ENCODE data around the gene SETD1B.

The SETD1B gene

GRCh38 chr12:121807642-121808347 is 4.0 kb downstream of the SETD1B start:
- no peak for DNase-seq

DNA sequence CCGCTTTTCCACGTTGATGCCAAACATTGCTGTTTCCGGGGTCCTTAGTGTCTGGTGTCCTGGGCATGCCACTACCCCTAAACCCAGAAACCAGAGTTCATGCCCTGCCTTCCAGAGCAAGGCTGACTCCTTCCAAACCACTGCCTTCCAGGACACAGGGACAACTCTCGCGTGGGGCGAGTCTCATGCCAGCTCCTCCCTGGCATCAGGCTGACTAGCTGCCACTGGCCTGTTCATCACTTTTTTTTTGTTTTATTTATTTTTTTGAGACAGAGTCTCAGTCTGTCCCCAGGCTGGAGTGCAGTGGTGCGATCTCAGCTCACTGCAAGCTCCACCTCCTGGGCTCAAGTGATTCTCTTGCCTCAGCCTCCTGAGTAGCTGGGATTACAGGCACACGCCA is 4.8 kb downstream of the SETD1B start:
- DNase-seq: no peak

GRCh38 chr12:121809712-121810116 is 5.9 kb downstream of the SETD1B start:
- no peak for DNase-seq

DNA sequence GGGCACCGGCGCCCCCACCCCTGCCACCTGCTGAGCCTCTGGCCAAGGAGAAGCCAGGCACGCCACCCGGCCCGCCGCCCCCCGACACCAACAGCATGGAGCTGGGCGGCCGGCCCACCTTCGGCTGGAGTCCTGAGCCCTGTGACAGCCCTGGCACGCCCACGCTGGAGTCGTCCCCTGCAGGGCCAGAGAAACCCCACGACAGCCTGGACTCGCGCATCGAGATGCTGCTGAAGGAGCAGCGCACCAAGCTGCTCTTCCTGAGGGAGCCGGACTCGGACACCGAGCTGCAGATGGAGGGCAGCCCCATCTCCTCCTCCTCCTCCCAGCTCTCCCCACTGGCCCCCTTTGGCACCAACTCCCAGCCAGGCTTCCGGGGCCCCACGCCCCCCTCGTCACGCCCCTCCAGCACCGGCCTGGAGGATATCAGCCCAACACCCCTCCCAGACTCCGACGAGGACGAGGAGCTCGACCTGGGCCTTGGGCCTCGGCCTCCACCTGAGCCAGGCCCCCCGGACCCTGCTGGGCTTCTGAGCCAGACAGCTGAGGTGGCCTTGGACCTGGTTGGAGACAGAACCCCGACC is 6.5 kb downstream of the SETD1B start:
- DNase-seq: no peak

DNA sequence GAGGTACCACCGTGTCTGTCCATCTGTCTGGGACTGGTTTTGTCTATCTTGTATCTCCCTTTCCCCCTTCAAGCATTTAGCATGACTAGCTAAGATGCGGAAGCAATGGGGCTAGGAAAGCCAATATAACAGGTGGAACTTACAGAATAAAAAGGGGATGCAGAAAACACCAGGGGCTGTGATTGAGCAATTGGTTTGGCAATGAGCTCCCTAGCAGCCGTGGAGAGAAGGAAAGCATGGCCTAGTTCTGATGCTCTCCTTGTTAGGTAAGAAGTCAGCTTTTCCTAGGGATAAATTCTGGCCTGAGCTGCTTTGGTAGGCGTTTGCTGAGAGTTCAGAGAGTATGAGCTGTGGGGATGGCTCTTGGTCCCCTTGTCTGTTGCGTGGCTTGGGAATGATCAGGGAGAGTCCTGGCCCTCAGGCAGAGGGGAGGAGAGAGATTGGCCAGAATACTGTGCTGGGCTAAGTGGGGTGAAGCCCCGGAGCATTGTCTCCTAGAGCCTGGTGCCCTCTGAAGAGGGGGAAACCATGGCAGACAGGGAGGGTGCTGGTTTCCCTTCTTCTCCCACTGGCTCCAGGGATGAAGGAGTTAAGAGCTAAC is 7.1 kb downstream of the SETD1B start:
- DNase-seq: no peak

DNA sequence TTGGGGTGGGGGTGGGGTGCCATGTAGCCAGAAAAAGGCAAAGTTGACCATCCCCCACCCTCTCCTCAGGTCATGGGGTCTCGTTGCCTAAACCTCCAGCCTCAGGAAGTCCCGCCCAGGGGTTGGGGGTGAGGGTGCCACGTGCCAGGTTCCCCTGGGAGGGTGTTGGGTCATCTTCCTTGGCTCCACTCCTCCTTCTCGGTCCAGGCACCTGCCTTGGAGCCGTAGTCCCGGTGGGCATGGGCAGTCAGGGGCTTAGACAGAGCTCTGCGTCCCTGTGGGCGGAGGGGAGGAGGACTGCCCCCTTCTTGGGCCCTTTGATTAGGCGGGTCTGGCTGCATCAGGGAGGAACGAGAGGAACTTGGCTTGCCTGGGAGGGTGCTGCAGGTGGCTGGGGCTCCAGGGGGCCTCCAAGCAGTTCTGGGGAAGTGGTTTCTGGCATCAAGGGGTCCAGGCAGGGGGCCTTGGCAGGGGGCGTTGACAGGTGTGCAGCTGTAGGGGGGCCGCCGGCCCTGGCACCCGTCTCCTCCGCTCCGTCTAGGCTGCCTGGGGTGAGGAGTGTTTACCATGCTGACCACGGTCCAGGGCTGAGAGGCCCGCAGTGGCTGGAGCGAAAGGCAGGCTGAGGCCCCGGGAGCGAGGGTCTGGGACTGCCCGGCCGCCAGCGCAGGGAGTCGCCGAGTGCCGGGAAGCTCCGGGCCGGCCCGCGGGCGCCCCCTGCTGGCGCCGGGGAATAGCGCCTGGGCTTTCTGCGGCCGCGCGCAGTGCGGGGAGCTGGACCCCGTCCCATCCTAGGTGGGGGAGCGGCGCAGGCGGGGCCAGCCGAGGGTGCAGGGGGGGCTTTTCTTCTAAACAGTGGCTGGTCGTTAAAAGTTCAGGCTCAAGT is 7.9 kb downstream of the SETD1B start:
- DNase-seq: peak; percentile 81

DNA sequence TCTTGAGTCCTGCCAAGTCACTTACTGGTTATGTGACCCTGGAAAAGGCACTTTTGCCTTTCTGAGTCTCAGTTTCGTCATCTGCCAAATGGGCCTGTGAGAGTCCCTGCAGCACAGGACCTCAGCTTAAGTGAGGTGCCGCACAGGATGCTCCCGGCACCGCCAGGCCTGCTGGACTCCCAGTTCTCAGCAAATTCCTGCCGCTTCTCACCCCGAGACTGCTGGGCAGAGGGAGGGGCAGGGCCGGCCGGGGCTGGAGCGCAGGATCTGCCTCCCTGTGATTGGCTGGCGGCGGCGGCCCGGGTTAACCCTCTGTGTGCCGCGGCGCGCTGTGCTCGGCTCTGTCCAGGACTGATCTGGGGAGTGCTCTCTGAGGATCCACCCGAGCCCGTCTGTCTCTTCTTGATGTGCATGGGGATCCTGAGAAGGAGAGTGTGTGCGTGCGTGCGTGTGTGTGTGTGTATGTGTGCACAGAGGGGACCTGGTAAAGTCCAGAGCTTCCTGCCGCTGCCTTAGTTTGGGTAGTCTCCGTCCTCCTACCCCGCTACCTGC is 8.6 kb downstream of the SETD1B start:
- DNase-seq: peak; percentile 88

GRCh38 chr12:121812921-121813896 is 9.4 kb downstream of the SETD1B start:
- no peak for DNase-seq

GRCh38 chr12:121813951-121814350 is 10.1 kb downstream of the SETD1B start:
- DNase-seq: no peak

- no peak for DNase-seq
These were observed 10.8 kb downstream of the SETD1B start for GRCh38 chr12:121814429-121815119.

- DNase-seq: no peak
These were observed 11.5 kb downstream of the SETD1B start for GRCh38 chr12:121815263-121815662.

DNA sequence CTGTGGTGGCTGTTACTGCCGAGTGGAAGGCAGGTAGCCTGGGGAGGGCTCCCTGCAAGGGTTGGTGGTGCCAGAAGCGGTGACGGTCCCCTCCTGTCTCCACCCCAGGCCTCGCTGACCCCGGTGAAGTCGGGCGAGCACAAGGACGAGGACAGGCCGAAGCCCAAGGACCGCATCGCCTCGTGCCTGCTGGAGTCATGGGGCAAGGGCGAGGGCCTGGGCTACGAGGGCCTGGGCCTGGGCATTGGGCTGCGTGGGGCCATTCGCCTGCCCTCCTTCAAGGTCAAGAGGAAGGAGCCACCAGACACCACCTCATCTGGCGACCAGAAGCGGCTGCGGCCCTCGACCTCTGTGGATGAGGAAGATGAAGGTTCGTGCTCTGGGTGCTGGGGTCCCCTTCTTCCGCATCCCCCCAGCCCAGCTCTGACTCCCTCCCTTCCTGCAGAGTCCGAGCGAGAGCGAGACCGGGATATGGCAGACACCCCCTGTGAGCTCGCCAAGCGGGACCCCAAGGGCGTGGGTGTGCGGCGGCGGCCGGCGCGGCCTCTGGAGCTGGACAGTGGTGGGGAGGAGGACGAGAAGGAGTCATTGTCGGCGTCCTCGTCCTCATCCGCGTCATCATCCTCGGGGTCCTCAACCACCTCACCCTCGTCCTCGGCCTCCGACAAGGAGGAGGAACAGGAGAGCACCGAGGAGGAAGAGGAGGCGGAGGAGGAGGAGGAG is 13.3 kb downstream of the SETD1B start:
- DNase-seq: no peak

DNA sequence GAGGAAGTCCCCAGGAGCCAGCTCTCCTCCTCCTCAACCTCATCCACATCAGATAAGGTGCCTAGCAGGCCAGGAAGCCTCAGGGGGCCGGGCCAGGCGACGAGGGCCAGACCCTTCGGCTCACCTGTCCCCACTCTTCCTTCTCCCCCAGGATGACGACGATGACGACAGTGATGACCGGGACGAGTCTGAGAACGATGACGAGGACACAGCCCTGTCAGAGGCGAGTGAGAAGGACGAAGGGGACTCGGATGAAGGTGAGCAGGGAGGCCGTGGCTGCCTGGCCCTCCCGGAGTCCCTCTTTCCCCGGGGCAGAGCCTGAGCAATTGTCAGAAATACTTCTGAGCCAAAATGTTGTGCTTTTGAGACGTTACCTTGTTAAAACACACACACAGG is 13.8 kb downstream of the SETD1B start:
- DNase-seq: no peak

- no peak for DNase-seq
These were observed 15.6 kb downstream of the SETD1B start for GRCh38 chr12:121819212-121819949.

DNA sequence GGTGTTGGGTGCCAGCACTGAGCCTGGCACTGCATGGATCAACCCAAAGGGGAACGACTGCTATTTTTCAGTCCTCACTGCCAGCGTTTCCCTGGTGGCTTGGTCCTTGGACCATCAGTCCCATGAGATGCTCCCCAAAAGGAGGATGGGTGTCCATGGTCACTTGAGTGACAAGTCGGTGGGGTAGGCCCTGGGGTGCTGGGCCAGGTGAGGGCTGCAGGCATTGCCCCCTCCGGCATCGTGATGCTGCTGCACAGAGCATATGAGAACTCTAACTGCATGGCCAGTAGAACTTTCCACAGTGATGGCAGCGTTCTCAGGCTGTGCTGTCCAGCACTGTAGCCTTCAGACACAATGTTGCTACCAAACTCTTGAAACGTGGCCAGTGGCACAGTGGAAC is 16.2 kb downstream of the SETD1B start:
- DNase-seq: no peak

DNA sequence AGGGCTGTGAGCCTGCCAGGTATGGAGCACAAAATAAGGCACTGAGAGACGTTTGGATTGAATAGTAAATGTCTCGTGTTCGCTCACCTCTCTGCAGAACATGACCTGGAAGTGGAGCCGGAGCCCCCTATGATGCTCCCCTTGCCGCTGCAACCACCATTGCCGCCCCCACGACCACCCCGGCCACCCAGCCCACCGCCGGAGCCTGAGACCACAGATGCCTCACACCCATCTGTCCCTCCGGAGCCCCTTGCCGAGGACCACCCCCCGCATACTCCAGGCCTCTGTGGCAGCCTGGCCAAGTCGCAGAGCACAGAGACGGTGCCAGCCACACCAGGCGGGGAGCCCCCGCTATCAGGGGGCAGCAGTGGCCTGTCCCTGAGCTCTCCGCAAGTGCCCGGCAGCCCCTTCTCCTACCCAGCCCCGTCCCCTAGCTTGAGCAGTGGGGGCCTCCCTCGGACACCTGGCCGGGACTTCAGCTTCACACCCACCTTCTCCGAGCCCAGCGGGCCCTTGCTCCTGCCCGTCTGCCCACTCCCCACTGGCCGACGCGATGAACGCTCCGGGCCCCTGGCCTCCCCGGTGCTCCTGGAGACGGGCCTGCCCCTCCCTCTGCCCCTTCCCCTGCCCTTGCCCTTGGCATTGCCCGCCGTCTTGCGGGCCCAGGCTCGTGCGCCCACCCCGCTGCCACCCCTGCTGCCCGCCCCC is 18.7 kb downstream of the SETD1B start:
- no peak for DNase-seq

DNA sequence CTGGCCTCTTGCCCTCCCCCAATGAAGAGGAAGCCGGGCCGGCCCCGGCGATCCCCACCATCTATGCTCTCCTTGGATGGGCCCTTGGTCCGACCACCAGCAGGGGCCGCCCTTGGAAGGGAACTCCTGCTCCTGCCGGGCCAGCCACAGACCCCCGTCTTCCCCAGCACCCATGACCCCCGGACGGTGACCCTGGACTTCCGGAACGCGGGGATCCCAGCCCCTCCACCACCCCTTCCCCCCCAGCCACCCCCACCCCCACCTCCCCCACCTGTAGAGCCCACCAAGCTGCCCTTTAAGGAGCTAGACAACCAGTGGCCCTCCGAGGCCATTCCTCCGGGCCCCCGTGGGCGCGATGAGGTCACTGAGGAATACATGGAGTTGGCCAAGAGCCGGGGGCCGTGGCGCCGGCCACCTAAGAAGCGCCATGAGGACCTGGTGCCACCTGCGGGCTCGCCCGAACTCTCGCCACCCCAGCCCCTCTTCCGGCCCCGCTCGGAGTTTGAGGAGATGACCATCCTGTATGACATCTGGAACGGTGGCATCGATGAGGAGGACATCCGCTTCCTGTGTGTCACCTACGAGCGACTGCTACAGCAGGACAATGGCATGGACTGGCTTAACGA is 19.4 kb downstream of the SETD1B start:
- no peak for DNase-seq

GRCh38 chr12:121823727-121824115 is 19.9 kb downstream of the SETD1B start:
- no peak for DNase-seq

All from right kidney (tissue), 1 donor.